Liver (tissue), 9 donors: ENCODE results near the gene TUBGCP2. TPM values are rescaled to one million over a fixed set of nuclear protein-coding genes. Genes with fewer than 3 reads are reported as not detected.

Source experiments
- DNase-seq: peaks from one replicate; pipeline ENCODE4 v3.0.0-alpha.2; 2017; ENCODE audit warnings: low spot score
- H3K27ac ChIP-seq, 2 donors: one replicate each; pipeline ENCODE4 v1.7.0; 2013; ENCODE audit warnings: inconsistent platforms in 2 of 2, low read length in 2 of 2, control low read depth in 1 of 2, low read depth in 1 of 2, mild to moderate bottlenecking in 1 of 2
- H3K27me3 ChIP-seq, 4 donors: one replicate each; pipeline versions ENCODE4 v1.6.1 to v1.7.0; 2013; ENCODE audit warnings: low read length in 3 of 4, inconsistent platforms in 1 of 4, mild to moderate bottlenecking in 1 of 4, moderate library complexity in 1 of 4; ENCODE audit not compliant: control insufficient read depth in 4 of 4, insufficient read depth in 4 of 4
- H3K36me3 ChIP-seq, 4 donors: one replicate each; pipeline versions ENCODE4 v1.6.1 to v1.7.0; 2013; ENCODE audit warnings: low read length in 3 of 4, mild to moderate bottlenecking in 3 of 4, low read depth in 1 of 4, moderate library complexity in 1 of 4; ENCODE audit not compliant: control insufficient read depth in 4 of 4, insufficient read depth in 3 of 4
- H3K4me1 ChIP-seq, 4 donors: one replicate each; pipeline versions ENCODE4 v1.6.1 to v1.7.0; 2013; ENCODE audit warnings: low read length in 3 of 4, mild to moderate bottlenecking in 3 of 4, moderate library complexity in 1 of 4; ENCODE audit not compliant: control insufficient read depth in 4 of 4, insufficient read depth in 4 of 4
- H3K4me3 ChIP-seq, 3 donors: one replicate each; pipeline versions ENCODE4 v1.6.1 to v1.7.0; 2013; ENCODE audit warnings: low read length in 3 of 3, control low read depth in 1 of 3, low read depth in 1 of 3, mild to moderate bottlenecking in 1 of 3
- H3K9ac ChIP-seq, 2 donors: one replicate each; pipeline ENCODE4 v1.7.0; 2013; ENCODE audit warnings: low read length in 2 of 2, mild to moderate bottlenecking in 2 of 2, moderate library complexity in 2 of 2, control low read depth in 1 of 2, low read depth in 1 of 2
- H3K9me3 ChIP-seq, 4 donors: one replicate each; pipeline versions ENCODE4 v1.6.1 to v1.7.0; 2013; ENCODE audit warnings: low read length in 3 of 4; ENCODE audit not compliant: control insufficient read depth in 4 of 4
- CTCF ChIP-seq: fragments of 150-350 bp; IDR thresholded peaks from 2 replicates; pipeline ENCODE4 v1.5.1; 2017; ENCODE audit warnings: improper control_type of control experiment, low read depth, low read length; ENCODE audit not compliant: missing input control
- EGR1 ChIP-seq, 2 donors: IDR thresholded peaks; 2 replicates each; pipeline ENCODE4 v1.6.1; 2016 to 2018; ENCODE audit warnings: antibody characterized with exemption in 2 of 2, low read depth in 2 of 2
- FOXA1 ChIP-seq: IDR thresholded peaks from 2 replicates; pipeline ENCODE4 v1.6.1; 2016; ENCODE audit warnings: antibody characterized with exemption
- FOXA2 ChIP-seq: IDR thresholded peaks from 2 replicates; pipeline ENCODE4 v1.6.1; 2016; ENCODE audit warnings: antibody characterized with exemption
- GABPA ChIP-seq, 2 donors: IDR thresholded peaks in 1 of 2; conservative IDR thresholded peaks in 1 of 2; 2 replicates each; pipeline ENCODE4 v1.6.1; 2016; ENCODE audit warnings: antibody characterized with exemption in 2 of 2, mild to moderate bottlenecking in 1 of 2, moderate library complexity in 1 of 2
- HNF4A ChIP-seq, 2 donors: conservative IDR thresholded peaks; 2 replicates each; pipeline ENCODE4 v1.6.1; 2016; ENCODE audit warnings: antibody characterized with exemption in 2 of 2, mild to moderate bottlenecking in 2 of 2
- HNF4G ChIP-seq: IDR thresholded peaks from 2 replicates; pipeline ENCODE4 v1.6.1; 2016; ENCODE audit warnings: antibody characterized with exemption
- JUND ChIP-seq, 2 donors: IDR thresholded peaks; 2 replicates each; pipeline ENCODE4 v1.6.1; 2016; ENCODE audit warnings: antibody characterized with exemption in 2 of 2
- MAX ChIP-seq: IDR thresholded peaks from 2 replicates; pipeline ENCODE4 v1.6.1; 2016; ENCODE audit warnings: antibody characterized with exemption
- NR2F2 ChIP-seq: IDR thresholded peaks from 2 replicates; pipeline ENCODE4 v1.6.1; 2016; ENCODE audit warnings: antibody characterized with exemption
- RAD21 ChIP-seq, 2 donors: IDR thresholded peaks; 2 replicates each; pipeline ENCODE4 v1.6.1; 2016; ENCODE audit warnings: antibody characterized with exemption in 2 of 2, mild to moderate bottlenecking in 2 of 2
- RXRA ChIP-seq, 2 donors: IDR thresholded peaks; 2 replicates each; pipeline ENCODE4 v1.6.1; 2017 to 2018; ENCODE audit warnings: antibody characterized with exemption in 2 of 2, mild to moderate bottlenecking in 1 of 2
- SP1 ChIP-seq: IDR thresholded peaks from 2 replicates; pipeline ENCODE4 v1.6.1; 2018; ENCODE audit warnings: antibody characterized with exemption, mild to moderate bottlenecking
- TAF1 ChIP-seq: conservative IDR thresholded peaks from 2 replicates; pipeline ENCODE4 v1.6.1; 2016; ENCODE audit warnings: antibody characterized with exemption, mild to moderate bottlenecking
- YY1 ChIP-seq: IDR thresholded peaks from 2 replicates; pipeline ENCODE4 v1.6.1; 2016; ENCODE audit warnings: antibody characterized with exemption, mild to moderate bottlenecking
- ZBTB33 ChIP-seq: IDR thresholded peaks from 2 replicates; pipeline ENCODE4 v1.6.1; 2016; ENCODE audit warnings: antibody characterized with exemption
- WGBS: extraction: QIAGEN DNeasy Blood & Tissue Kit; methylation state at CpG from one replicate; pipeline ENCODE4 v1.1.7; 2013; 5-methylcytosine and 5-hydroxymethylcytosine counted together
- polyA plus RNA-seq, 2 donors: library from polyadenylated mRNA; stranded (reverse) in 1 of 2; unstranded in 1 of 2; fragments of 200-250 nt in 1 of 2; fragments of >200 nt in 1 of 2; fragmentation: Nextera tagmentation in 1 of 2; extraction: Ambion mirVana in 1 of 2; gene quantifications; one replicate each; pipeline versions ENCODE4 v1.2.1 to v1.2.3, GENCODE V29; 2013 to 2015
- total RNA-seq, 2 donors: library from RNA; depleted of rRNA; stranded (reverse); fragments of >200 nt; gene quantifications; one replicate each; pipeline ENCODE4 v1.2.3, GENCODE V29; 2014
- TF ChIP-seq, protein P1 (sequence below): IDR thresholded peaks from 2 replicates; pipeline ENCODE4 v1.6.1; 2016; ENCODE audit warnings: antibody characterized with exemption
- TF ChIP-seq, protein P2 (sequence below): IDR thresholded peaks from 2 replicates; pipeline ENCODE4 v1.6.1; 2016; ENCODE audit warnings: antibody characterized with exemption, mild to moderate bottlenecking
- donor health status: healthy.
- donor health status: healthy.
- donor health status: healthy.
- donor health status: healthy.
- donor health status: healthy.

Gene TUBGCP2
- total and polyA plus RNA-seq, 4 donors = 18.8 to 32.4 (median 27.6) TPM

DNA sequence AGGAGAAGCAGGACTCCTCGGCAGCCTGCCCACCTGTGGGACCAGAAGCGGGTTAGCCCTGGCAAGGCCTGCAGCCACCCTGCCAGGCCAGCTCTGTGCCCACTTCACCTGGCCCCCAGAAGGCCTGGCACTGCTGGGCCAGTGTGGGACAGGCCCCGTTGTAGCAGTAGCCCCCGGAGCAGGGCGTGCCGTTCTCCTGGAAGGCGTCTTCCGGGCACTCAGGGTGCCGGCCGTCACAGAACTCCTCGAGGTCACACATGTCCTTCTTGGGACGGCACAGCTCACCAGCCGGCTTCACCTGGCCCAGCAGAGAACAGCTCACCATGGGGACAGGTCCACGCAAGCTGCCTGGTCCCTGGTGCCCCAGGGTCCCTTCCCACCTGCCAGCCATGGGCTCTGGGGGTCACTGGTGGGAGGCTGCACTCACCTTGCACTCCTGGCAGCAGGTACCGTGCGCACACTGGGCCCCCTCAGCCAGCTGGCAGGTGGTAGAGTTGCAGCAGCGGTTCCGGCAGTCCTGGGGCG lies 37.8 kb downstream of the TUBGCP2 start:
- no peak overlapping the region for H3K9ac ChIP-seq
- no peak for TF ChIP-seq RAD21 (IDR thresholded peaks at IDR 0.05)
- TF ChIP-seq ZBTB33 = no peak
- TF ChIP-seq YY1 = no peak
- TF ChIP-seq EGR1 (IDR thresholded peaks at IDR 0.05; ENCODE audit: low read depth in 2 of 2) = no peak
- TF ChIP-seq CTCF = no peak
- TF ChIP-seq SP1 = no peak
- TF ChIP-seq, protein P1, sequence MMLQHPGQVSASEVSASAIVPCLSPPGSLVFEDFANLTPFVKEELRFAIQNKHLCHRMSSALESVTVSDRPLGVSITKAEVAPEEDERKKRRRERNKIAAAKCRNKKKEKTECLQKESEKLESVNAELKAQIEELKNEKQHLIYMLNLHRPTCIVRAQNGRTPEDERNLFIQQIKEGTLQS = no peak
- TF ChIP-seq NR2F2 = no peak
- TF ChIP-seq TAF1 = no peak
- TF ChIP-seq, protein P2, sequence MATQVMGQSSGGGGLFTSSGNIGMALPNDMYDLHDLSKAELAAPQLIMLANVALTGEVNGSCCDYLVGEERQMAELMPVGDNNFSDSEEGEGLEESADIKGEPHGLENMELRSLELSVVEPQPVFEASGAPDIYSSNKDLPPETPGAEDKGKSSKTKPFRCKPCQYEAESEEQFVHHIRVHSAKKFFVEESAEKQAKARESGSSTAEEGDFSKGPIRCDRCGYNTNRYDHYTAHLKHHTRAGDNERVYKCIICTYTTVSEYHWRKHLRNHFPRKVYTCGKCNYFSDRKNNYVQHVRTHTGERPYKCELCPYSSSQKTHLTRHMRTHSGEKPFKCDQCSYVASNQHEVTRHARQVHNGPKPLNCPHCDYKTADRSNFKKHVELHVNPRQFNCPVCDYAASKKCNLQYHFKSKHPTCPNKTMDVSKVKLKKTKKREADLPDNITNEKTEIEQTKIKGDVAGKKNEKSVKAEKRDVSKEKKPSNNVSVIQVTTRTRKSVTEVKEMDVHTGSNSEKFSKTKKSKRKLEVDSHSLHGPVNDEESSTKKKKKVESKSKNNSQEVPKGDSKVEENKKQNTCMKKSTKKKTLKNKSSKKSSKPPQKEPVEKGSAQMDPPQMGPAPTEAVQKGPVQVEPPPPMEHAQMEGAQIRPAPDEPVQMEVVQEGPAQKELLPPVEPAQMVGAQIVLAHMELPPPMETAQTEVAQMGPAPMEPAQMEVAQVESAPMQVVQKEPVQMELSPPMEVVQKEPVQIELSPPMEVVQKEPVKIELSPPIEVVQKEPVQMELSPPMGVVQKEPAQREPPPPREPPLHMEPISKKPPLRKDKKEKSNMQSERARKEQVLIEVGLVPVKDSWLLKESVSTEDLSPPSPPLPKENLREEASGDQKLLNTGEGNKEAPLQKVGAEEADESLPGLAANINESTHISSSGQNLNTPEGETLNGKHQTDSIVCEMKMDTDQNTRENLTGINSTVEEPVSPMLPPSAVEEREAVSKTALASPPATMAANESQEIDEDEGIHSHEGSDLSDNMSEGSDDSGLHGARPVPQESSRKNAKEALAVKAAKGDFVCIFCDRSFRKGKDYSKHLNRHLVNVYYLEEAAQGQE = no peak
- no peak for TF ChIP-seq FOXA1
- TF ChIP-seq RXRA (IDR thresholded peaks at IDR 0.05) = no peak
- no peak for TF ChIP-seq JUND (IDR thresholded peaks at IDR 0.05)
- TF ChIP-seq HNF4G = no peak
- TF ChIP-seq FOXA2 = no peak
- no peak for TF ChIP-seq MAX
- TF ChIP-seq HNF4A (conservative IDR thresholded peaks at IDR 0.05) = no peak
- no peak for TF ChIP-seq GABPA (IDR thresholded peaks at IDR 0.05 in 1 of 2, conservative IDR thresholded peaks at IDR 0.05 in 1 of 2)
- no peaks in the 10 kb centered on the region for H3K9me3 ChIP-seq
- no peak for DNase-seq
- peaks cover 7 to 28% (median 11%) of the 10 kb centered on the region in 4 donors for H3K36me3 ChIP-seq
- no peaks in the 10 kb centered on the region for H3K4me1 ChIP-seq
- no peak overlapping the region for H3K27ac ChIP-seq
- 96% methylated on average over 19 of the region's 19 CpGs for WGBS
- H3K27me3 ChIP-seq = no peaks in the 10 kb centered on the region
- H3K4me3 ChIP-seq = no peak overlapping the region
